ENCODE data around the gene SPON2. TPM values are rescaled to one million over a fixed set of nuclear protein-coding genes. Genes with fewer than 3 reads are reported as not detected.

The SPON2 gene
- total RNA-seq, 2 donors from 2014 or later, result 15.2 to 18.4 TPM

DNA sequence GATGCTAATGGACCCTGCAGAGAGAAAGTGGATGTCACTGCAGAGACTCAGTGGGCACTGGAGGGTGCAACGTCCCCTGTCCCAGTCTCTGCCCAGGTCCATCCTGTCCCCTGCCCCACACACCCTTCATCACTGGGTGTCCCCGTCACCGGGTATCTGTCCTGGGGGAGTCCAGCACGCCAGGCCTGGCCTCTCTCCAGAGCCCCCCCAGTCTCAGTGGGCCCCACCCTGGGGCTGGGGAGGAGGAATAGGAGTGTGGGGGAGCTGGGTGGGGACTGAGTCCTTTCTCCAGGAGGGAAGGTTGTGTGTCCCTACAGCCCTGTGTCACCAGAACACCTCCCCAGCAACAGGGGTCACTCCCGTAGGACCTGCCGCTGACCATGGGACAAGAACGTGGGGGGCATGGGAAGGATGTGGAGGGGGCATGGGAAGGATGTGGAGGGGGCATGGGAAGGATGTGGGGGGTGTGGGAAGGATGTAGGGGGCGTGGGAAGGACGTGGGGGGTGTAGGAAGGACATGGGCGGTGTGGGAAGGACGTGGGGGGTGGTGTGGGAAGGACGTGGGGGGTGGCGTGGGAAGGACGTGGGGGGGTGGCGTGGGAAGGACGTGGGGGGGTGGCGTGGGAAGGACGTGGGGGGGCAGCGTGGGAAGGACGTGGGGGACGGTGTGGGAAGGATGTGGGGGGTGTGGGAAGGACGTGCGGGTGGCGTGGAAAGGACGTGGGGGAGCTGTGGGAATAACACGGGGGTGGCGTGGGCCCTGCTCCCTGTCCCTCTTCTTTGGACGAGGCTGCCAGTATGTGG, 21.0 kb upstream of the SPON2 start:
- TF ChIP-seq, protein P1, sequence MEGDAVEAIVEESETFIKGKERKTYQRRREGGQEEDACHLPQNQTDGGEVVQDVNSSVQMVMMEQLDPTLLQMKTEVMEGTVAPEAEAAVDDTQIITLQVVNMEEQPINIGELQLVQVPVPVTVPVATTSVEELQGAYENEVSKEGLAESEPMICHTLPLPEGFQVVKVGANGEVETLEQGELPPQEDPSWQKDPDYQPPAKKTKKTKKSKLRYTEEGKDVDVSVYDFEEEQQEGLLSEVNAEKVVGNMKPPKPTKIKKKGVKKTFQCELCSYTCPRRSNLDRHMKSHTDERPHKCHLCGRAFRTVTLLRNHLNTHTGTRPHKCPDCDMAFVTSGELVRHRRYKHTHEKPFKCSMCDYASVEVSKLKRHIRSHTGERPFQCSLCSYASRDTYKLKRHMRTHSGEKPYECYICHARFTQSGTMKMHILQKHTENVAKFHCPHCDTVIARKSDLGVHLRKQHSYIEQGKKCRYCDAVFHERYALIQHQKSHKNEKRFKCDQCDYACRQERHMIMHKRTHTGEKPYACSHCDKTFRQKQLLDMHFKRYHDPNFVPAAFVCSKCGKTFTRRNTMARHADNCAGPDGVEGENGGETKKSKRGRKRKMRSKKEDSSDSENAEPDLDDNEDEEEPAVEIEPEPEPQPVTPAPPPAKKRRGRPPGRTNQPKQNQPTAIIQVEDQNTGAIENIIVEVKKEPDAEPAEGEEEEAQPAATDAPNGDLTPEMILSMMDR (IDR thresholded peaks at IDR 0.05), result no peak
- Histone ChIP-seq H3K9me3 (no peaks in the 10 kb centered on the region), H3K4me1 (ENCODE audit: control insufficient read depth in 1 of 2, low read depth in 2 of 2) (peaks cover 22 to 38% of the 10 kb centered on the region in 2 donors), H3K36me3 (no peaks in the 10 kb centered on the region), H3K27me3 (replicated peaks; ENCODE audit: insufficient read depth) (no peaks in the 10 kb centered on the region), H3K27ac (peak overlapping the region; percentile 90 to 92), H3K4me3 (peak overlapping the region; percentile 46)
- ATAC-seq (ENCODE audit: insufficient number of reproducible peaks, low FRiP score, low read depth) (no peak), DNase-seq (ENCODE audit: low spot score) (no peak)

DNA sequence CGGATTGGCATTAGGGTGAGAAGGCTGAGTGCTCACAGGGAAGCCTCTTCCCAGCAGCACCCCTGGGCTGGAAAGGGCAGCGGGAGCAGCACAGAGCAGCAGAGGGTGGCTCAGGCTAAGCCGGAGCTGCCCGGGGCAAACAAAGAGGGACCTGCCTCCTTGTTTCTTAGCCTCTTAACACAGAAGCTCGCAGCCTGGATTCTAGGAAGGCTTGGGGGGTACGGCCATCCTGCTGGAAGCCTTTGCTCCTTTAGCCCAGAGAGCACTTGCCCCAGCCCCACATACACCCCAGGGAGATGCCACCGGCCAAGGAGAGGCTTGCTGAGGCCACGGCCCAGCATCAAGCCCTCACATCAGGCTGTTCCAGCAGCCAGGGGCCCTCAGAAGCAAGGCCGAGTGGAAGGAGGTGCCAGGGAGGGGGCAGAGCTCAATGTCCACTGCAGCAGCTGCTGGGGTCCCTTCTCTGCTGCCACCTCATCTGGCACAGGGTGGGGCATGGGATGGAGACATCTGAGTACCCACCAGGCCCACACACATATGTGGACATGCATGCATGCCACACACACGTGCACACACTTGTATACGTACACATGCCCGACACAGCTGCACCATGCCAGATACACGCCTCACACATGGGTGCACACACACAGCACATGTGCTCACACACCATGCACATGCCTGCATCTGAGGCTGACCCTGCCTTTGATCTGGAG, 20.3 kb upstream of the SPON2 start:
- Histone ChIP-seq H3K27ac (peak overlapping the region; percentile 77 to 87), H3K4me1 (ENCODE audit: control insufficient read depth in 1 of 2, low read depth in 2 of 2) (peaks cover 22 to 38% of the 10 kb centered on the region in 2 donors), H3K9me3 (no peaks in the 10 kb centered on the region), H3K36me3 (no peaks in the 10 kb centered on the region), H3K27me3 (replicated peaks; ENCODE audit: insufficient read depth) (no peaks in the 10 kb centered on the region), H3K4me3 (peak overlapping the region; percentile 46)
- ATAC-seq (ENCODE audit: insufficient number of reproducible peaks, low FRiP score, low read depth) (peak; percentile 8), DNase-seq (ENCODE audit: low spot score) (no peak)
- TF ChIP-seq, protein P1 (IDR thresholded peaks at IDR 0.05), result no peak

DNA sequence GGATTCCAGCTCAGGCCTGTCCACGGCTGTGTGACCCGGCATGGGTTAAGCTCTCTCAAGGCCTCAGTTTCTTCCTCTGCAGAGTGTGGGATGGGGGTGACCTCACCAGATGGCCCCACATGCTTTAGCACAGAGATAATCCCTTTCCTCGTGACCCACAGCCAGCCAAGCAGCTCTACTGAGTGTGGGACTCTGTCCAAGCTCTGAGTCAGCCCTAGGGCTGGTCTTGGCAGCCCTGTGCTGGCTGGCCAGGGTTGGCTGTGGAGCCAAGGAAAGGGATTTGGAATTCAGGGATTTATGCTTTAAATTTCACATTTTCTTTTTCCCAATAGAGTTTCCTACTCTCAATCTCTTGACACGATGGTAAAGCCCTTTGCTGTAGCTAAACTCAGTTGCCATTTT, 19.7 kb upstream of the SPON2 start:
- TF ChIP-seq, protein P1 (IDR thresholded peaks at IDR 0.05), result no peak
- peaks cover 22 to 38% of the 10 kb centered on the region in 2 donors for H3K4me1 ChIP-seq (ENCODE audit: control insufficient read depth in 1 of 2, low read depth in 2 of 2)
- no peaks in the 10 kb centered on the region for H3K36me3 ChIP-seq
- H3K27me3 ChIP-seq (replicated peaks; ENCODE audit: insufficient read depth), result no peaks in the 10 kb centered on the region
- peak overlapping the region; percentile 78 to 87 for H3K27ac ChIP-seq
- ATAC-seq (ENCODE audit: insufficient number of reproducible peaks, low FRiP score, low read depth) (peak; percentile 76), DNase-seq (ENCODE audit: low spot score) (peak; percentile 71)
- H3K9me3 ChIP-seq, result no peaks in the 10 kb centered on the region
- H3K4me3 ChIP-seq, result peak overlapping the region; percentile 46

DNA sequence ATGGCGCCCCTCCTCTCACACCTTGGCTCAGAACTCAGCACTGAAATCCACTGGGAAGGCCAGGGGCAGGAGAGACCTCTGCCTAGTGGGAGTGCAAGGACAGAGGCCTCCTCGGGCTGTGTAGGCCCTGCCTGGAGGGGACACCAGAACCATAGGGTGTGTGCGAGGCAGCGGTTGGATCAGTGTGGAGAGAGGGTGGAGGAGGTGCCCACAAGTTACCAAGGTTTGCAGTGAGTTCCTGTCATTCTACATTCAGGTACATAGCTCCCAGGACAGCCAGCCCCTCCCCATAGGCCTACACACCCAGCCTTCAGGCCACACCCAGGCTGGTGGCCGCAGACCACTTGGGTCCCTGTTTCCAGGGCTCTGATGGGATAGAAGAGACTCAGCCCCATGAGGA, 19.2 kb upstream of the SPON2 start:
- H3K36me3 ChIP-seq, result no peaks in the 10 kb centered on the region
- peak overlapping the region; percentile 46 for H3K4me3 ChIP-seq
- DNase-seq (ENCODE audit: low spot score) (no peak), ATAC-seq (ENCODE audit: insufficient number of reproducible peaks, low FRiP score, low read depth) (no peak)
- TF ChIP-seq, protein P1 (IDR thresholded peaks at IDR 0.05), result no peak
- H3K27me3 ChIP-seq (replicated peaks; ENCODE audit: insufficient read depth), result no peaks in the 10 kb centered on the region
- no peaks in the 10 kb centered on the region for H3K9me3 ChIP-seq
- H3K4me1 ChIP-seq (ENCODE audit: control insufficient read depth in 1 of 2, low read depth in 2 of 2), result peaks cover 22 to 38% of the 10 kb centered on the region in 2 donors
- H3K27ac ChIP-seq, result peak overlapping the region; percentile 78 to 87

DNA sequence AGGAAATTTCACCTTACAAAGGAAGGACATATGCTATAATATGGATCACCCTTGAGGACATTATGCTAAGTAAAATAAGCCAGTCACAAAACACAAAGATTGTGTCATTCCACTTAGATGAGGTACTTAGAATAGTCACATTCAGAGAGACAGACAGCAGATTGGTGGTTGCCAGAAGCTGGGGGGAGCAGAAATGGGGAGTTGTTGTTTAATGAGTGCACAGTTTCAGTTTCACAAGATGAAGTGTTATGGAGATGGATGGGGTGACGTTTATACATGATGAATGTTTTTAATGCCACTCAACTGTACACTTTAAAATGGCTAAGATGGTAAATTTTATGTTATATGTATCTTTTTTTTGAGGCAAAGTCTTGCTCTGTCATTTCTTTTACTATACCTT, 14.8 kb upstream of the SPON2 start:
- ATAC-seq (ENCODE audit: insufficient number of reproducible peaks, low FRiP score, low read depth) (no peak), DNase-seq (ENCODE audit: low spot score) (no peak)
- TF ChIP-seq, protein P1 (IDR thresholded peaks at IDR 0.05), result no peak
- H3K27me3 ChIP-seq (replicated peaks; ENCODE audit: insufficient read depth), result no peaks in the 10 kb centered on the region
- peaks cover 5 to 16% of the 10 kb centered on the region in 2 donors for H3K4me1 ChIP-seq (ENCODE audit: control insufficient read depth in 1 of 2, low read depth in 2 of 2)
- no peaks in the 10 kb centered on the region for H3K36me3 ChIP-seq
- H3K9me3 ChIP-seq, result no peaks in the 10 kb centered on the region
- no peak overlapping the region for H3K4me3 ChIP-seq
- no peak overlapping the region for H3K27ac ChIP-seq

Data from thoracic aorta (tissue), 2 donors.